Retinal pigment epithelial cell (primary cell): Measurements from ENCODE around the gene SUGT1.
A peak's percentile ranks its signal among the peaks of the same experiment; 100 is the strongest.

Experiments used
- DNase-seq: peaks from one replicate; pipeline ENCODE4 v3.0.0-alpha.2; 2010; ENCODE audit warnings: low read depth
- H3K4me3 ChIP-seq: 2 replicates; pipeline ENCODE4 v1.5.1; 2011; ENCODE audit warnings: mild to moderate bottlenecking, low read length, control low read depth, moderate library complexity
- CTCF ChIP-seq: conservative IDR thresholded peaks from 2 replicates; pipeline ENCODE4 v1.5.1; 2011; ENCODE audit warnings: low read depth, low read length, control low read depth, inconsistent platforms

Gene SUGT1

DNA sequence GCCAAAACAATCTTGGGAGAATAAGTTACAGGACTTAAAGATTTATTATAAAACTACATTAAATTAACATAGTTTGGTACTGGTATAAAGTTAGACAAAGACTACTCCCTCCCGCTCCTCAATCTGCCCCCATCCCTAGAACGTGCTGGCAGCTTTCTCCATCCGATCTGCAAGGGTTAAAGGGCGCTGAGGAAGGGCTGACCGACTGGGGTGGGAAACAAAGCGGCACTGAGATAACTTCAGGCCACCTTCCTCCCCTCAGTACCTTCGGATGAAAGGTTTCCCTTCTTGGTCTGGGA, 790 bp upstream of the SUGT1 start:
- peak overlapping the region; percentile 96 for H3K4me3 ChIP-seq
- DNase-seq = no peak
- TF ChIP-seq CTCF = no peak

DNA sequence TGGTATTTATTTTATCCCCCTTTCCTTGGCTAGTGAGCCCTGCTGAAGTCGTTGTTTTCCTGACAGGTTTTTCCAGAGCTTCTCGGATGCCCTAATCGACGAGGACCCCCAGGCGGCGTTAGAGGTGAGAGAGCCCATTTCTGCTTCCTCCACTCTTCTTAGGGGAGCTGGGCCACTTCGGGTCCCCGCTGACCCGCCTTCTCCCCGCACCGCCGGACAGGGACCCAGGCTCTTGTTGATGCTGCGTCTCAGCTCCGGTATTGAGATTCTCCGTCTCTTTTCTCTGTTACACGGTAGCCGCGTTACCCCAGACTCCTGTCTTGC, 306 bp downstream of the SUGT1 start:
- peak overlapping the region; percentile 96 for H3K4me3 ChIP-seq
- no peak for DNase-seq

GRCh38 chr13:52659340-52659739, 6.7 kb downstream of the SUGT1 start:
- no peak for DNase-seq
- no peak overlapping the region for H3K4me3 ChIP-seq
- no peak for TF ChIP-seq CTCF

More for the DNA sequence above, 306 bp downstream of the SUGT1 start:
- TF ChIP-seq CTCF = no peak

DNA sequence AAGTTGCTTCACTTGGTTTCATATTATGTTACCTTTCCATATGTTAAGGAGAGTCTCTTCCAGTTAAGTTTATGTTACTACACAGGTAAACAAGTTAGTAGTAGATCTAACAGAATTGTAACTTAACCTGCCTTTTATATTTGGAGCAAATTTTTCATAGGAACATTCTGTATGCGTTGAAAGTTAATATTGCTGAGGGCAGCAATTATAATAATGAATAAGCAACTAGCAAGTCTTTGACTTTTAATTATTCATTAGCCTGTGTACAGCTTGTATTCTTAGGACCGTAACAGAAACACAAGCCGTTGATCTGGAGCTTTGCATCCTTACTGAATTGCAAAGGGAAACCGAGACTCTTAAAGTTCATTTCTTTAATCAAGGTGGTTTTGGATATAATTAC, 11.6 kb downstream of the SUGT1 start:
- no peak for TF ChIP-seq CTCF
- no peak overlapping the region for H3K4me3 ChIP-seq
- no peak for DNase-seq

GRCh38 chr13:52665325-52665724, 12.7 kb downstream of the SUGT1 start:
- H3K4me3 ChIP-seq = no peak overlapping the region
- peak; percentile 63 for TF ChIP-seq CTCF
- DNase-seq = no peak

GRCh38 chr13:52669677-52670076, 17.0 kb downstream of the SUGT1 start:
- H3K4me3 ChIP-seq = no peak overlapping the region
- no peak for TF ChIP-seq CTCF
- no peak for DNase-seq

DNA sequence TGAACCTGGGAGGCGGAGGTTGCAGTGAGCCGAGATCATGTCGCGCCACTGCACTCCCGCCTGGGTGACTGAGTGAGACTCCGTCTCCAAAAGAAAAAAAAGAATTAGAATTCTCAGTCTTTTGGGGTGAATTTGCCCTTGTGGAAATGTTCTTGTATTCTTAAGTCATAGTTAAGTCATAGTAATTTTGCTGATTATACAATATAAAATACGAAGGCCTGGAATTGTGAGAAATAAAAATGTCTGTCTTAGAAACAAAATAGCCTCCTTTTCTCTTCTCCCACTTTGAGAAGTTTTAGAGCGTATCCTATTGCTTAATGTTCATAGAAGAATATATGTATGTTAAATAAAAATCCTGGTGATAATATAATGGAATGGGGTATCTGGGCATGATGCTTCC, 18.1 kb downstream of the SUGT1 start:
- DNase-seq = no peak
- no peak overlapping the region for H3K4me3 ChIP-seq
- TF ChIP-seq CTCF = no peak
